GM18858 (cell line): ENCODE measurements around the gene SPNS3.

Experiments
- ATAC-seq: cut with Tn5 transposase; IDR thresholded peaks from one replicate; pipeline ENCODE4 v1.9.1; 2021; ENCODE audit not compliant: unreplicated experiment

The SPNS3 gene

GRCh38 chr17:4525691-4526397 lies 92.1 kb downstream of the SPNS3 start:
- ATAC-seq = no peak

- ATAC-seq = no peak
Observed at GRCh38 chr17:4527134-4527533, 93.4 kb downstream of the SPNS3 start.

- no peak for ATAC-seq
Observed at GRCh38 chr17:4527566-4528125, 93.9 kb downstream of the SPNS3 start.

GRCh38 chr17:4529533-4530152 lies 95.9 kb downstream of the SPNS3 start:
- ATAC-seq = no peak

GRCh38 chr17:4530799-4531730 lies 97.3 kb downstream of the SPNS3 start:
- ATAC-seq = no peak

- ATAC-seq = no peak
Observed at GRCh38 chr17:4531988-4532736, 98.4 kb downstream of the SPNS3 start.

- ATAC-seq = no peak
Observed at GRCh38 chr17:4532860-4533522, 99.3 kb downstream of the SPNS3 start.

GRCh38 chr17:4533523-4534504 lies 100.1 kb downstream of the SPNS3 start:
- no peak for ATAC-seq

GRCh38 chr17:4534515-4534914 lies 100.8 kb downstream of the SPNS3 start:
- no peak for ATAC-seq

- no peak for ATAC-seq
Observed at GRCh38 chr17:4534928-4535666, 101.4 kb downstream of the SPNS3 start.

- no peak for ATAC-seq
Observed at GRCh38 chr17:4535667-4536258, 102.0 kb downstream of the SPNS3 start.

GRCh38 chr17:4536259-4536741 lies 102.6 kb downstream of the SPNS3 start:
- ATAC-seq = no peak

- ATAC-seq = no peak
Observed at GRCh38 chr17:4536742-4537411, 103.1 kb downstream of the SPNS3 start.
